NCI-H774 (cell line): ENCODE data around the gene SUV39H1.
A peak's percentile ranks its signal among the peaks of the same experiment; 100 is the strongest.

ENCODE experiments used
- DNase-seq: peaks from one replicate; lab custom pipeline; 2025; lab: John Stamatoyannopoulos, UW

Gene SUV39H1

GRCh38 chrX:48713847-48714246 lies 17.3 kb downstream of the SUV39H1 start:
- DNase-seq = no peak

GRCh38 chrX:48714573-48714972 lies 18.0 kb downstream of the SUV39H1 start:
- DNase-seq = no peak

GRCh38 chrX:48715072-48715471 lies 18.5 kb downstream of the SUV39H1 start:
- DNase-seq = no peak

- DNase-seq = no peak
Observed at GRCh38 chrX:48715876-48716502, 19.5 kb downstream of the SUV39H1 start.

- DNase-seq = no peak
Observed at GRCh38 chrX:48719958-48720357, 23.4 kb downstream of the SUV39H1 start.

GRCh38 chrX:48720577-48721250 lies 24.2 kb downstream of the SUV39H1 start:
- DNase-seq = no peak

GRCh38 chrX:48721916-48722315 lies 25.4 kb downstream of the SUV39H1 start:
- DNase-seq = no peak

GRCh38 chrX:48726596-48726995 lies 30.1 kb downstream of the SUV39H1 start:
- DNase-seq = no peak

GRCh38 chrX:48728653-48729052 lies 32.1 kb downstream of the SUV39H1 start:
- no peak for DNase-seq

- DNase-seq = no peak
Observed at GRCh38 chrX:48736303-48736702, 39.8 kb downstream of the SUV39H1 start.

- no peak for DNase-seq
Observed at GRCh38 chrX:48736878-48737212, 40.3 kb downstream of the SUV39H1 start.

- peak; percentile 90 for DNase-seq
Observed at GRCh38 chrX:48737213-48737938, 40.8 kb downstream of the SUV39H1 start.

- DNase-seq = no peak
Observed at GRCh38 chrX:48737940-48738339, 41.4 kb downstream of the SUV39H1 start.

- DNase-seq = no peak
Observed at GRCh38 chrX:48741834-48742233, 45.3 kb downstream of the SUV39H1 start.

GRCh38 chrX:48745222-48745621 lies 48.7 kb downstream of the SUV39H1 start:
- DNase-seq = no peak

- no peak for DNase-seq
Observed at GRCh38 chrX:48747415-48748016, 51.0 kb downstream of the SUV39H1 start.

- DNase-seq = no peak
Observed at GRCh38 chrX:48749182-48749581, 52.6 kb downstream of the SUV39H1 start.

- no peak for DNase-seq
Observed at GRCh38 chrX:48751343-48751742, 54.8 kb downstream of the SUV39H1 start.

GRCh38 chrX:48752498-48752897 lies 56.0 kb downstream of the SUV39H1 start:
- DNase-seq = no peak

- DNase-seq = no peak
Observed at GRCh38 chrX:48753708-48754228, 57.2 kb downstream of the SUV39H1 start.

- DNase-seq = no peak
Observed at GRCh38 chrX:48754238-48754637, 57.7 kb downstream of the SUV39H1 start.
